ENCODE results near the gene ZMYM4. TPM values are rescaled to one million over a fixed set of nuclear protein-coding genes. Genes with fewer than 3 reads are reported as not detected.

The ZMYM4 gene
- total RNA-seq, 2 donors from 2014 or later, result 131 to 153 TPM

DNA sequence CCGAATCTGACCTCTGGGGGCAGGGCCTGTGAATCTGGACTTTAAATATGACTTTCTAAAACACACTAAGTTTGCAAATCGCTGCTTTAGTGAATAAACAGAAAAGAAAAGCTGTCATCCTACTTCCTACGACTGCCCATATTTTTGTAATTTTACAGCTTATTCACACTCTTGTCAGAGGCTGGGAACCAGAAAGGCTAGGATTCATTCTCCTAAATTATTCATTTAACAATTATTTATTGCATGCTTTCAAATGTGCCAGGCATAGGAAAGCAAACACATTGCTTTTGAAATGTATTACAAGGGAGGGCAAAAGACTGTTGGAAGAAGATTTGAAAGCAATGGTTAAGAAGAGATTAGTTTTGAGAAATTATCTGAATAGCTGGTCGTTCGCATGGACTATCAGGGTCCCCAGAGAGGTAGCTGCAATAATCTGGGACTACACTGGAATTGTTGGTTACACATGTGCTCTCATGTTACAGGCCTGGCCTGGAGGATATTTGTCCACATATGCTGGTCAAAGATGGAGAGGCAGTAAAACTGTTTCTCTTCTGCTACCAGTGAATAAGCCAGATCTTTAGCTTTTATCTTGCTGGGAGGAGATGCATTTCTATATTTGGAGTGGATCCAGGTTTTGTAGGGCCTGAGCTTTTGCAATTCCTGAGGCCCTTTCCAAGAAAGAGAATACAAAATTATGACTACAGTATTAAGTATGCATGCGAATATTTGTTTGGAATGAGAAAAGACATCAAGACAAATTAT is 46.0 kb upstream of the ZMYM4 start:
- H3K27ac Mint-ChIP-seq, result peak overlapping the region; percentile 55
- no peak for DNase-seq
- Histone ChIP-seq H3K36me3 (ENCODE audit: control insufficient read depth, insufficient read depth, low read length) (no peaks in the 10 kb centered on the region), H3K4me3 (ENCODE audit: low read length) (no peak overlapping the region), H3K9ac (ENCODE audit: extremely low read depth, low read length, poor library complexity, severe bottlenecking) (no peak overlapping the region), H3K4me1 (ENCODE audit: control insufficient read depth, insufficient read depth, low read length) (no peaks in the 10 kb centered on the region), H3K27ac (ENCODE audit: low read depth, low read length) (no peak overlapping the region), H3K27me3 (ENCODE audit: control insufficient read depth, insufficient read depth, low read length, poor library complexity, severe bottlenecking) (no peaks in the 10 kb centered on the region), H3K9me3 (ENCODE audit: control insufficient read depth, low read length) (no peaks in the 10 kb centered on the region)
- WGBS, 2 experiments (ENCODE audit: insufficient coverage in 1 of 2, insufficient read length in 1 of 2), result 89 to 92% methylated on average over 6 of the region's 6 CpGs
- H3K27me3 Mint-ChIP-seq (ENCODE audit: insufficient read depth), result no peaks in the 10 kb centered on the region
- no peaks in the 10 kb centered on the region for H3K36me3 Mint-ChIP-seq (ENCODE audit: low read depth)
- H3K4me1 Mint-ChIP-seq, result peaks cover 17% of the 10 kb centered on the region
- no peaks in the 10 kb centered on the region for H3K9me3 Mint-ChIP-seq
- no peak overlapping the region for H3K4me3 Mint-ChIP-seq
- TF ChIP-seq, protein P1, sequence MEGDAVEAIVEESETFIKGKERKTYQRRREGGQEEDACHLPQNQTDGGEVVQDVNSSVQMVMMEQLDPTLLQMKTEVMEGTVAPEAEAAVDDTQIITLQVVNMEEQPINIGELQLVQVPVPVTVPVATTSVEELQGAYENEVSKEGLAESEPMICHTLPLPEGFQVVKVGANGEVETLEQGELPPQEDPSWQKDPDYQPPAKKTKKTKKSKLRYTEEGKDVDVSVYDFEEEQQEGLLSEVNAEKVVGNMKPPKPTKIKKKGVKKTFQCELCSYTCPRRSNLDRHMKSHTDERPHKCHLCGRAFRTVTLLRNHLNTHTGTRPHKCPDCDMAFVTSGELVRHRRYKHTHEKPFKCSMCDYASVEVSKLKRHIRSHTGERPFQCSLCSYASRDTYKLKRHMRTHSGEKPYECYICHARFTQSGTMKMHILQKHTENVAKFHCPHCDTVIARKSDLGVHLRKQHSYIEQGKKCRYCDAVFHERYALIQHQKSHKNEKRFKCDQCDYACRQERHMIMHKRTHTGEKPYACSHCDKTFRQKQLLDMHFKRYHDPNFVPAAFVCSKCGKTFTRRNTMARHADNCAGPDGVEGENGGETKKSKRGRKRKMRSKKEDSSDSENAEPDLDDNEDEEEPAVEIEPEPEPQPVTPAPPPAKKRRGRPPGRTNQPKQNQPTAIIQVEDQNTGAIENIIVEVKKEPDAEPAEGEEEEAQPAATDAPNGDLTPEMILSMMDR (conservative IDR thresholded peaks at IDR 0.05), result no peak

DNA sequence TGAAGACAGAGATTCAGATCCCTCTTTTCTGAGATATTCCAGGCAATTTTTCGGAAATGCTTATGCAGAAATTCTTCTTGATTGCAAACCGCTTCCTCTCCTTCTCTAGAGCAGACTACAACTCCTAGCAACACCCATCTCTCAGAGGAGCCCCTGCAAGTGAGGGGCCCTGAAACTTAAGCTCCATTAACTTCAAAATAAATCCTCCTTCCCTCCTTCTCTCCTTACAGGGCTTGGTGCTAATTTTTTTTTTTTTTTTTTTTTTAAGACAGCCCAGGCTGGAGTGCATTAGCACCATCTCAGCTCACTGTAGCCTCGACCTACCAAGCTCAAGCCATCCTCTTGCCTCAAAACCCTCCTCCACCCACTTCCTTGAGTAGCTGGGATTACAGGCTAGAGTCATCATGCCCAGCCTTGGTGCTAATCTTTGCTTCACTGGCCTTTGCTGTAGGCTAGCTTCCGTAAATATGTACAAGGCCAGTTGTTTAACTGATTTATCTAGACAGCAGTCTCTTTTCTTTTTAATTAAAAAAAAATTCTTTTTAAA is 45.4 kb upstream of the ZMYM4 start:
- no peaks in the 10 kb centered on the region for H3K27me3 ChIP-seq (ENCODE audit: control insufficient read depth, insufficient read depth, low read length, poor library complexity, severe bottlenecking)
- H3K9ac ChIP-seq (ENCODE audit: extremely low read depth, low read length, poor library complexity, severe bottlenecking), result no peak overlapping the region
- WGBS, 2 experiments (ENCODE audit: insufficient coverage in 1 of 2, insufficient read length in 1 of 2), result 81 to 93% methylated on average over 2 to 4 of the region's 4 CpGs
- H3K27ac Mint-ChIP-seq, result peak overlapping the region; percentile 55
- no peaks in the 10 kb centered on the region for H3K36me3 Mint-ChIP-seq (ENCODE audit: low read depth)
- H3K4me3 ChIP-seq (ENCODE audit: low read length), result no peak overlapping the region
- no peaks in the 10 kb centered on the region for H3K4me1 ChIP-seq (ENCODE audit: control insufficient read depth, insufficient read depth, low read length)
- H3K27me3 Mint-ChIP-seq (ENCODE audit: insufficient read depth), result no peaks in the 10 kb centered on the region
- H3K4me3 Mint-ChIP-seq, result no peak overlapping the region
- H3K27ac ChIP-seq (ENCODE audit: low read depth, low read length), result no peak overlapping the region
- H3K36me3 ChIP-seq (ENCODE audit: control insufficient read depth, insufficient read depth, low read length), result no peaks in the 10 kb centered on the region
- H3K9me3 Mint-ChIP-seq, result no peaks in the 10 kb centered on the region
- H3K4me1 Mint-ChIP-seq, result peaks cover 17% of the 10 kb centered on the region
- TF ChIP-seq, protein P1 (conservative IDR thresholded peaks at IDR 0.05), result no peak
- DNase-seq, result no peak
- no peaks in the 10 kb centered on the region for H3K9me3 ChIP-seq (ENCODE audit: control insufficient read depth, low read length)

DNA sequence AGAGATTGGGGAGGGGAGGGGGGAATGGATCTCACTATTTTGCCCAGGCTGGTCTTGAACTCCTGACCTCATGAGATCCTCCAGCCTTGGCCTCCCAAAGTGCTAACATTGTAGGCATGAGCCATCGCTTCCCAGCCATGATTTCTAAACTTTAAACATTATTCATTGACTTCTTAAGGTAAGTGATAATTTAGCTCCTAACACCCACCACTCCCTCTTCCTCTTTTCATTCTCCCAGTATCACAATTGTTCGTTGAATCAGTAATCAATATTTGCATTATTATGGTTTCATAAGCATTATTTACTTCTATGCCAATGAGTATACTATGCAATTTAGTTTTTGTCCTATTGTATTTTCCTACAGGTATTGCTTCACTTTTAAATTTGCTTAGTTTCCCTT is 42.0 kb upstream of the ZMYM4 start:
- no peaks in the 10 kb centered on the region for H3K36me3 ChIP-seq (ENCODE audit: control insufficient read depth, insufficient read depth, low read length)
- no peak overlapping the region for H3K27ac ChIP-seq (ENCODE audit: low read depth, low read length)
- H3K27me3 ChIP-seq (ENCODE audit: control insufficient read depth, insufficient read depth, low read length, poor library complexity, severe bottlenecking), result no peaks in the 10 kb centered on the region
- H3K4me3 Mint-ChIP-seq, result no peak overlapping the region
- TF ChIP-seq, protein P1 (conservative IDR thresholded peaks at IDR 0.05), result no peak
- H3K27ac Mint-ChIP-seq, result no peak overlapping the region
- no peaks in the 10 kb centered on the region for H3K9me3 Mint-ChIP-seq
- no peaks in the 10 kb centered on the region for H3K36me3 Mint-ChIP-seq (ENCODE audit: low read depth)
- no peaks in the 10 kb centered on the region for H3K27me3 Mint-ChIP-seq (ENCODE audit: insufficient read depth)
- H3K9me3 ChIP-seq (ENCODE audit: control insufficient read depth, low read length), result no peaks in the 10 kb centered on the region
- H3K4me1 ChIP-seq (ENCODE audit: control insufficient read depth, insufficient read depth, low read length), result no peaks in the 10 kb centered on the region
- H3K4me1 Mint-ChIP-seq, result peaks cover 10% of the 10 kb centered on the region
- H3K4me3 ChIP-seq (ENCODE audit: low read length), result no peak overlapping the region
- no peak overlapping the region for H3K9ac ChIP-seq (ENCODE audit: extremely low read depth, low read length, poor library complexity, severe bottlenecking)
- WGBS, 2 experiments (ENCODE audit: insufficient coverage in 1 of 2, insufficient read length in 1 of 2), result 100% methylated on average over 1 to 2 of the region's 2 CpGs
- no peak for DNase-seq
